GM18520 (cell line): ENCODE results near the gene PCSK1N.
A peak's percentile ranks its signal among the peaks of the same experiment; 100 is the strongest.
"Not testable (repeated sequence)": the region's sequence is repeated elsewhere in the genome, so short reads cannot be mapped to it uniquely, and the experiment has no call there.

Experiments used
- ATAC-seq: cut with Tn5 transposase; IDR thresholded peaks from one replicate; pipeline ENCODE4 v1.9.1; 2021; ENCODE audit not compliant: unreplicated experiment

PCSK1N gene

GRCh38 chrX:48824066-48824465 lies 11.3 kb downstream of the PCSK1N start:
- no peak for ATAC-seq

DNA sequence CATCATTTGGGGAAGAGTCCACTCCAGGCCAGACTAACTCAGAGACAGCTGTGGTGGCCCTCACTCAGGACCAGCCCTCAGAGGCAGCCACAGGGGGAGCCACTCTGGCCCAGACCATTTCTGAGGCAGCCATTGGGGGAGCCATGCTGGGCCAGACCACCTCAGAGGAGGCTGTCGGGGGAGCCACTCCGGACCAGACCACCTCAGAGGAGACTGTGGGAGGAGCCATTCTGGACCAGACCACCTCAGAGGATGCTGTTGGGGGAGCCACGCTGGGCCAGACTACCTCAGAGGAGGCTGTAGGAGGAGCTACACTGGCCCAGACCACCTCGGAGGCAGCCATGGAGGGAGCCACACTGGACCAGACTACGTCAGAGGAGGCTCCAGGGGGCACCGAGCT lies 12.4 kb downstream of the PCSK1N start:
- ATAC-seq: no peak

- not testable (repeated sequence) for ATAC-seq
Observed at GRCh38 chrX:48819394-48819793, 16.0 kb downstream of the PCSK1N start.

- ATAC-seq: no peak
Observed at GRCh38 chrX:48818866-48819265, 16.5 kb downstream of the PCSK1N start.

DNA sequence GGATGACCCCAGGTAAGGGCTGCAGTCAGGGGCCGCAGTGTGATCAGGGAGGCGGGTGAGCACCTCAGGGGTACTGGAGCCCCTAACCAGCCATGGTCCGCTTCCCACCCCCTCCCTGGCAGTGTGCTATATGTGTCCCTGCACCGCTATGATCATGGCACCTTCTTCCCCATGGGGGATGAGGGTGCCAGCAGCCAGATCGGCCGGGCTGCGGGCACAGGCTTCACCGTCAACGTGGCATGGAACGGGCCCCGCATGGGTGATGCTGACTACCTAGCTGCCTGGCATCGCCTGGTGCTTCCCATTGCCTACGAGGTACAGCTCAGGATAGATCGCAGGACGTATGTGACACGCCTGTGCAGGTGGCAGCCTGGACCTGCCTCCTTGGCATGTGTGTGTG lies 17.3 kb downstream of the PCSK1N start:
- no peak for ATAC-seq

DNA sequence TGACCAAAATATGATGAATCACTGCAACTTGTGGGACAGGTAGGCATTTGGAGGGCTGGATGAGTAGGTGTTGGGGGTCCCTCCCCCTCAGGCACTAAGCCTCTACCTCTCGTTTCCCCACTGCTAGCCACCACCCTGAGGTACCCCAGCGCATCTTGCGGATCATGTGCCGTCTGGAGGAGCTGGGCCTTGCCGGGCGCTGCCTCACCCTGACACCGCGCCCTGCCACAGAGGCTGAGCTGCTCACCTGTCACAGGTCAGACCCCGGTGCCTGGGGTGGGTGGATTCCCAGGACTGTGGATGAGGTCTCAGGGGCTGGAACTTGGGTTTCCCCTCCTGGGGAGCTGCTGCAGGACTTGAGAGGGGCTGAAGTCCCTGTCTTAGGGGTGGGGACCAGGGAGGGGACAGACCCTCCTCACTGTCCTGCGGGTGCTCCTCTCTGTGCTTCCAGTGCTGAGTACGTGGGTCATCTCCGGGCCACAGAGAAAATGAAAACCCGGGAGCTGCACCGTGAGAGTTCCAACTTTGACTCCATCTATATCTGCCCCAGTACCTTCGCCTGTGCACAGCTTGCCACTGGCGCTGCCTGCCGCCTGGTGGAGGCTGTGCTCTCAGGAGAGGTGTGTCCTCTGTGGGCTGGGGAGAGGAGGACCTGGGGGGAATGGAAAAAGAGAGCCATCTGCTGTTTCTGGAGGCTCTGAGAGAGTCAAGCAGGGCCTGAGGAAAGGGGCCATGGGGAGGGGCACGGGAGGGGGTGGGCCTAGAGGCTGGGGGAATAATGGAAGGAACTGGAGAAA lies 19.2 kb downstream of the PCSK1N start:
- no peak for ATAC-seq

DNA sequence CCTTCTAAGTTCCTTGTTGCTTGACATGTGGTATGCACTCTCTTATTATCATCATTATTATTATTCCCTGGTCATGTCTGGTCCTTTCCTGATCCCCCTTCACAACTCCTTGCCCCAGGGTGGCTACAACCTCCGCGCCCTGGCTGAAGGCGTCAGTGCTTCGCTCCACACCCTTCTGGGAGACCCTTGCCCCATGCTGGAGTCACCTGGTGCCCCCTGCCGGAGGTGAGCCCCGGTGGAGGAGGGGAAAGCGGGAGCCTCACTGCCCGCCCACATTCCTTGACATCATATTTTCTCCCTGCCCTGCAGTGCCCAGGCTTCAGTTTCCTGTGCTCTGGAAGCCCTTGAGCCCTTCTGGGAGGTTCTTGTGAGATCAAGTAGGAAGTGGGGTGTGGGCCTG lies 20.1 kb downstream of the PCSK1N start:
- no peak for ATAC-seq

DNA sequence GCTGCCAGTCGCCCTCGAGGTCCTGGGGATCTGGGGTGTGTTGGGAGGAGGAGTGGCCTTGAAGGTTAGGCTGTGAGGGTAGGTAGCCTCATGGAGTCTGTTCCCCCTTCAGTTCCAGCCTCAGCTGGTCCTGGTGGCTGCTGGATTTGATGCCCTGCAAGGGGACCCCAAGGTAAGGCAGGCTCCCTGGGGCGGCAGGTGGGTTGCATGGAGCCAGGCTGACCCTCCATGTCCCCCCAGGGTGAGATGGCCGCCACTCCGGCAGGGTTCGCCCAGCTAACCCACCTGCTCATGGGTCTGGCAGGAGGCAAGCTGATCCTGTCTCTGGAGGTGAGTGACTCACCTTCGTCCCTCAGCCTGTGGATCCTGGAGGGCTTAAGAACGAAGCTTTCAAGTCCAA lies 20.7 kb downstream of the PCSK1N start:
- no peak for ATAC-seq

GRCh38 chrX:48813644-48814043 lies 21.8 kb downstream of the PCSK1N start:
- ATAC-seq: no peak

DNA sequence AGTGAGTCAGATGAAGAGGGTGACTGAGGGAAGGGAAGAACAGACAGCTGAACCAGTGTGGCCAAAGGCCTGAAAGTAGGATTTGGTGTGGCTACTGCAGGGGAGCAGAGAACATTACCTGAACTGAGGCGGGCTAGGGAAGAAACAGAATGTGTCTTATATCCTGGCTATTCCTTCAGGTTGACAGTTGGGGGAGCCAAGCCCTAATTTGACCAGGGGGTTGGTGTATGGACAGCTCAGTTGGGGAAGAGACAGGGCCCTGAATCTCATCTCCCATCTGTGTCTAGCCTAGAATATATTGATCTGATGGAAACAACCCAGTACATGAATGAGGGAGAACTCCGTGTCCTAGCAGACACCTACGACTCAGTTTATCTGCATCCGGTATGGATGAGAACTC lies 29.3 kb downstream of the PCSK1N start:
- no peak for ATAC-seq

GRCh38 chrX:48802905-48803200 lies 32.6 kb downstream of the PCSK1N start:
- ATAC-seq: no peak

DNA sequence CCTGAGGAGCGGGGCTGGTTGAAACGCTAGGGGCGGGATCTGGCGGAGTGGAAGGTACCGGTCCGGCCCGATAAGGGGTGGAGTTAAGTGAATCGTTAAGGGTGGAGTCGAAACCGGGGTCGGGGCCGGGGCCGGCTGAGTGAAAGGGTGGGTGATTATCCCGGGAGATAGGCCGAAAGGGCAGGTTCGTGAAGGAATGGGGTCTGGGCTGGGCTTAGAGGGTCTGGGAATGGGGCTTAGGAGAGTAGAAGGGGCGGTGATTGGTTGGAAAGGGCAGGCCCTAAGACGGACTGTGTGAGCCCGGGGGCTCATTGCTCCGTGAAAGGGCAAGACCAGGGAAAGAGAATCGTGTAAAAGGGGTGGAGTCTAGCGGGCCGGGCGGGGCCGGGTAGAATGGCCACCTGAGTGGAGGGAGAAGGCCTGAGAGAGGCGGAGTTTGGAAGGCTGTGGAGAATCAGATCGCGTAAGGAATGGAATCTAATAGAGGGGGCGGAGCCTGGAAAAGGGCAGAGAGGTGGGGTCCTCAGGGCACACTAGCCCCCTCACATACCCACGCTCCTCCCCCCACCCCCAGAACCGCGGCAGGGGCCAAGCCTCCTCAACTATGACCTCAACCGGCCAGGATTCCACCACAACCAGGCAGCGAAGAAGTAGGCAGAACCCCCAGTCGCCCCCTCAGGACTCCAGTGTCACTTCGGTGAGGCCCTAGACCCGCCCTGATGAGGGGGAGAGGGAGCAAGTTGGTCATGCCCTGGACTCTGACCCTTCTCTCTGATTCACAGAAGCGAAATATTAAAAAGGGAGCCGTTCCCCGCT lies 33.1 kb downstream of the PCSK1N start:
- ATAC-seq: peak; percentile 31

GRCh38 chrX:48801280-48802088 lies 33.9 kb downstream of the PCSK1N start, which contains the start of gene HDAC6:
Gene HDAC6, plus strand, starts transcription at chrX:48802067. Its CDS starts 626 bp downstream, at chrX:48802693.
- peak; percentile 81 for ATAC-seq

DNA sequence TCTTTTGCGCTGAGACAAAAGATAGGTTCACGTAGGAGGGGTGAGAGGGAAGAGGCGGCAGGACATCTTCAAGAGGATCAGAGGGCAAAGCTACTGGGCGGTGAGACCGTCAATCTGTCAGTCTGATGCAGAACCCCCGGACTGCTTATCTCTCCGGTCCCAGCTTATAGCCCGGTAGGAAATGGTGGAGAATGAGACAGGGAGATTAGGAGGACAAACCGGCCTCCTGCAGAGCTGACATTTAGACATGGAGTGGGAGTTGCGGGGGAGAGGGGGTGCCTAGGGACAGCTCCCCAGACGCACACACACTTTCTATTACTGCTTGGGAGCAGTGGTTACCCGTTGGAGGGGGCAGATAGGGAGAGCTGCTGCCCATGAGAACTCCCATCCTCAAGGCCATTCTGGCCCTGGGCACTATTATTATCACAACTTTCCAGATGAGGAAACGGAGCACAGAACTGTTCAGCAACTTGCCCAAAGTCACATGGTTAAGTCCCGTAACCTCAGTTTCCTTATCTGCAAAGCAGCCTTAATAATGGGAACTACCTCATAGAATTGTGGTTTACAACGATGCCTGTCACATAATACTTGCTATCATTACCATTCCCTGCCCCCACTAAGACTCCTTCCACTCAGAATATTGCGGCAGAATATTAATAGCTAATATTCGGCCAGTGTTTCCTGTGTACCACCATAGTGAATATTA lies 34.7 kb downstream of the PCSK1N start:
- ATAC-seq: no peak

GRCh38 chrX:48798318-48798717 lies 37.1 kb downstream of the PCSK1N start:
- ATAC-seq: no peak

DNA sequence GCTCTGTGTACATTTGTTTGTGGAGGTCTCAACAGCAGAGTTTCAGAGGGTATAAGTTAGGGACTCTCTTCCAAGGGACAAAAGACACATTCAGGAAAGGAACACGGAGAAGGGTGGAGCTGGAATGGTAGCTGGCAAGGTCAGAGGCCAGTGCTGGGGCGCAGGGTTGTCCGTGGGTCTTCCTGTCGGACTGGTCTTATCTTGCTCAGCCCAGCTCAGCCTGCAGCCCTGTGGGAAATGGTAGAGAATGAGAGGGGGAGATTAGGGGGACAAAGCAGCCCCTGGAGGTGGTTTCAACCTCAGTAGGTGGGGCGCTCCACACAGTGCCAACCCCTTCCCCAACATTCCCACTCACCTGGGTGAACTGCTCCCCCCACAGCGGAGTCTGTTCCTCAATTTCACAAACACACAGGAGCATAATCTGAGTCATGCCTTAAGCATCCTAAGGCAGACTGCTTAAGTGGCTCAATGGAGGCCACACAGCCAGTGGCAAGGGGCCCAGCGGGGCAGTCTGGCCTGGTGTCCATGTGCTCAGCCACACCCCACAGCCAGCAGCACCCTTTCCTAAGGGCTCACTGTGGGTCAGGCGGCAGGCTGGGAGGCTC lies 40.4 kb downstream of the PCSK1N start:
- no peak for ATAC-seq

- ATAC-seq: no peak
Observed at GRCh38 chrX:48794340-48794910, 41.0 kb downstream of the PCSK1N start.

GRCh38 chrX:48793935-48794334 lies 41.5 kb downstream of the PCSK1N start:
- ATAC-seq: no peak

DNA sequence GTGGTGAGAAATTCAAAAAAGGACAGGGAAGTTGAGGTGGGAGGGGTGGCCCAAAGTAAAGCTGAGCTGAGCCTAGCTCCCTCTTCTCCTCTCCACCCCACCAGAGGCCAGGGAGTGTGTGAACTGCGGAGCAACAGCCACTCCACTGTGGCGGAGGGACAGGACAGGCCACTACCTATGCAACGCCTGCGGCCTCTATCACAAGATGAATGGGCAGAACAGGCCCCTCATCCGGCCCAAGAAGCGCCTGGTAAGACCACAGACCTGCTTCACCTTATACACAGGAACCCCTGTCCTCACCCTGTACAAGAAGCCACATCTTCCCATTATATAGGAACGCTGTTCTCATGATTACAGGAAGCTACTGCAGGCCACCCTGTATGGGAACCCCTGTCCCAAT lies 43.2 kb downstream of the PCSK1N start:
- no peak for ATAC-seq
